Measurements from ENCODE around the gene GYS2. TPM values are rescaled to one million over a fixed set of nuclear protein-coding genes. Genes with fewer than 3 reads are reported as not detected.

Gene GYS2
- total and polyA plus RNA-seq, 2 experiments from 2014 or later = not detected

- no peak overlapping the region for H3K4me2 ChIP-seq (ENCODE audit: unreplicated experiment)
- no peak for DNase-seq
- no peaks in the 10 kb centered on the region for H3K4me1 ChIP-seq (ENCODE audit: insufficient read depth)
- no peaks in the 10 kb centered on the region for H3K79me2 ChIP-seq (ENCODE audit: insufficient read depth)
- 53 to 58% methylated on average over 2 of the region's 2 CpGs for WGBS, 2 experiments (ENCODE audit: low coverage in 1 of 2, low lambda C conversion rate in 2 of 2, missing lambda C conversion rate in 2 of 2)
- in situ Hi-C loops (cut with MboI) = no loop called here
- no peak overlapping the region for H3K27ac ChIP-seq
- no peaks in the 10 kb centered on the region for H4K20me1 ChIP-seq (ENCODE audit: insufficient read depth)
- no peaks in the 10 kb centered on the region for H3K36me3 ChIP-seq (ENCODE audit: low read depth)
- no peaks in the 10 kb centered on the region for H3F3A ChIP-seq (ENCODE audit: insufficient read depth)
- H3K9me2 ChIP-seq (ENCODE audit: insufficient read depth) = no peaks in the 10 kb centered on the region
- TF ChIP-seq EZH2 (IDR thresholded peaks at IDR 0.05; ENCODE audit: insufficient read depth, poor library complexity, severe bottlenecking) = no peak
- no peak for TF ChIP-seq EZH2phosphoT487 (IDR thresholded peaks at IDR 0.05; ENCODE audit: insufficient read depth, low read depth)
- no peaks in the 10 kb centered on the region for H3K9me3 ChIP-seq (ENCODE audit: low read depth)
- H3K27me3 ChIP-seq (replicated peaks; ENCODE audit: insufficient read depth) = no peaks in the 10 kb centered on the region
- no peak overlapping the region for H3K4me3 ChIP-seq
- no peak overlapping the region for H2AFZ ChIP-seq
- no peak overlapping the region for H3K9ac ChIP-seq
Observed at GRCh38 chr12:21613931-21614330, 9.3 kb upstream of the GYS2 start.

- DNase-seq = no peak
- H3K4me2 ChIP-seq (ENCODE audit: unreplicated experiment) = no peak overlapping the region
- no peaks in the 10 kb centered on the region for H3K27me3 ChIP-seq (replicated peaks; ENCODE audit: insufficient read depth)
- no peaks in the 10 kb centered on the region for H3K4me1 ChIP-seq (ENCODE audit: insufficient read depth)
- H3K79me2 ChIP-seq (ENCODE audit: insufficient read depth) = no peaks in the 10 kb centered on the region
- H3K9ac ChIP-seq = no peak overlapping the region
- H3K27ac ChIP-seq = no peak overlapping the region
- no peaks in the 10 kb centered on the region for H3F3A ChIP-seq (ENCODE audit: insufficient read depth)
- H2AFZ ChIP-seq = no peak overlapping the region
- H3K4me3 ChIP-seq = no peak overlapping the region
- no peaks in the 10 kb centered on the region for H3K36me3 ChIP-seq (ENCODE audit: low read depth)
- in situ Hi-C loops (cut with MboI) = no loop called here
- H3K9me2 ChIP-seq (ENCODE audit: insufficient read depth) = no peaks in the 10 kb centered on the region
- no peaks in the 10 kb centered on the region for H3K9me3 ChIP-seq (ENCODE audit: low read depth)
- no peak for TF ChIP-seq EZH2 (IDR thresholded peaks at IDR 0.05; ENCODE audit: insufficient read depth, poor library complexity, severe bottlenecking)
- TF ChIP-seq EZH2phosphoT487 (IDR thresholded peaks at IDR 0.05; ENCODE audit: insufficient read depth, low read depth) = no peak
- no peaks in the 10 kb centered on the region for H4K20me1 ChIP-seq (ENCODE audit: insufficient read depth)
Observed at GRCh38 chr12:21608196-21608595, 3.5 kb upstream of the GYS2 start.

GRCh38 chr12:21607701-21608100 is 3.1 kb upstream of the GYS2 start:
- H2AFZ ChIP-seq = no peak overlapping the region
- H3K36me3 ChIP-seq (ENCODE audit: low read depth) = no peaks in the 10 kb centered on the region
- no peaks in the 10 kb centered on the region for H3F3A ChIP-seq (ENCODE audit: insufficient read depth)
- TF ChIP-seq EZH2phosphoT487 (IDR thresholded peaks at IDR 0.05; ENCODE audit: insufficient read depth, low read depth) (no peak), EZH2 (IDR thresholded peaks at IDR 0.05; ENCODE audit: insufficient read depth, poor library complexity, severe bottlenecking) (no peak)
- H3K9me2 ChIP-seq (ENCODE audit: insufficient read depth) = no peaks in the 10 kb centered on the region
- in situ Hi-C loops (cut with MboI) = no loop called here
- H3K27me3 ChIP-seq (replicated peaks; ENCODE audit: insufficient read depth) = no peaks in the 10 kb centered on the region
- no peaks in the 10 kb centered on the region for H4K20me1 ChIP-seq (ENCODE audit: insufficient read depth)
- H3K4me1 ChIP-seq (ENCODE audit: insufficient read depth) = no peaks in the 10 kb centered on the region
- WGBS, 2 experiments (ENCODE audit: low coverage in 1 of 2, low lambda C conversion rate in 2 of 2, missing lambda C conversion rate in 2 of 2) = 36 to 39% methylated on average over 2 of the region's 2 CpGs
- no peak overlapping the region for H3K4me2 ChIP-seq (ENCODE audit: unreplicated experiment)
- no peak overlapping the region for H3K4me3 ChIP-seq
- H3K9me3 ChIP-seq (ENCODE audit: low read depth) = no peaks in the 10 kb centered on the region
- DNase-seq = peak; percentile 33
- no peak overlapping the region for H3K27ac ChIP-seq
- H3K79me2 ChIP-seq (ENCODE audit: insufficient read depth) = no peaks in the 10 kb centered on the region
- H3K9ac ChIP-seq = no peak overlapping the region

- no peak for DNase-seq
- in situ Hi-C loops (cut with MboI) = no loop called here
Observed at GRCh38 chr12:21606175-21606574, 1.5 kb upstream of the GYS2 start.

GRCh38 chr12:21602774-21603173 is 1.9 kb downstream of the GYS2 start:
- DNase-seq = no peak
- no peak overlapping the region for H3K9ac ChIP-seq
- in situ Hi-C loops (cut with MboI) = no loop called here
- no peaks in the 10 kb centered on the region for H3K79me2 ChIP-seq (ENCODE audit: insufficient read depth)
- H3K27ac ChIP-seq = no peak overlapping the region
- no peaks in the 10 kb centered on the region for H3K4me1 ChIP-seq (ENCODE audit: insufficient read depth)
- no peaks in the 10 kb centered on the region for H3K9me3 ChIP-seq (ENCODE audit: low read depth)
- no peak overlapping the region for H3K4me3 ChIP-seq
- no peaks in the 10 kb centered on the region for H3F3A ChIP-seq (ENCODE audit: insufficient read depth)
- TF ChIP-seq EZH2 (IDR thresholded peaks at IDR 0.05; ENCODE audit: insufficient read depth, poor library complexity, severe bottlenecking) = no peak
- TF ChIP-seq EZH2phosphoT487 (IDR thresholded peaks at IDR 0.05; ENCODE audit: insufficient read depth, low read depth) = no peak
- H2AFZ ChIP-seq = no peak overlapping the region
- H3K4me2 ChIP-seq (ENCODE audit: unreplicated experiment) = no peak overlapping the region
- H3K27me3 ChIP-seq (replicated peaks; ENCODE audit: insufficient read depth) = no peaks in the 10 kb centered on the region
- WGBS, 2 experiments (ENCODE audit: low coverage in 1 of 2, low lambda C conversion rate in 2 of 2, missing lambda C conversion rate in 2 of 2) = 5 to 9% methylated on average over 2 of the region's 2 CpGs
- no peaks in the 10 kb centered on the region for H4K20me1 ChIP-seq (ENCODE audit: insufficient read depth)
- no peaks in the 10 kb centered on the region for H3K9me2 ChIP-seq (ENCODE audit: insufficient read depth)
- no peaks in the 10 kb centered on the region for H3K36me3 ChIP-seq (ENCODE audit: low read depth)

More at GRCh38 chr12:21606175-21606574, 1.5 kb upstream of the GYS2 start:
- Histone ChIP-seq H3K36me3 (ENCODE audit: low read depth) (no peaks in the 10 kb centered on the region), H4K20me1 (ENCODE audit: insufficient read depth) (no peaks in the 10 kb centered on the region), H3K79me2 (ENCODE audit: insufficient read depth) (no peaks in the 10 kb centered on the region), H3K4me1 (ENCODE audit: insufficient read depth) (no peaks in the 10 kb centered on the region), H3K4me2 (ENCODE audit: unreplicated experiment) (no peak overlapping the region), H3K27ac (no peak overlapping the region), H3K9me2 (ENCODE audit: insufficient read depth) (no peaks in the 10 kb centered on the region), H3K27me3 (replicated peaks; ENCODE audit: insufficient read depth) (no peaks in the 10 kb centered on the region), H3K9ac (no peak overlapping the region), H3K4me3 (no peak overlapping the region), H2AFZ (no peak overlapping the region), H3F3A (ENCODE audit: insufficient read depth) (no peaks in the 10 kb centered on the region), H3K9me3 (ENCODE audit: low read depth) (no peaks in the 10 kb centered on the region)
- TF ChIP-seq EZH2phosphoT487 (IDR thresholded peaks at IDR 0.05; ENCODE audit: insufficient read depth, low read depth) = no peak
- no peak for TF ChIP-seq EZH2 (IDR thresholded peaks at IDR 0.05; ENCODE audit: insufficient read depth, poor library complexity, severe bottlenecking)
- 18 to 21% methylated on average over 1 of the region's 1 CpG for WGBS, 2 experiments (ENCODE audit: low coverage in 1 of 2, low lambda C conversion rate in 2 of 2, missing lambda C conversion rate in 2 of 2)

All from GM23248 (cell line).